Naive B cell (primary cell): ENCODE measurements around the gene HNMT. TPM values are rescaled to one million over a fixed set of nuclear protein-coding genes. Genes with fewer than 3 reads are reported as not detected.
"Not testable (repeated sequence)": the region's sequence is repeated elsewhere in the genome, so short reads cannot be mapped to it uniquely, and the experiment has no call there.

ENCODE experiments used
- ATAC-seq, 2 donors: fragments of 150-1000 bp; cut with Tn5 transposase; 2 replicates each; pipeline ENCODE4 v1.10.0; 2021; ENCODE audit warnings: low read depth in 2 of 2, mild to moderate bottlenecking in 2 of 2, moderate library complexity in 2 of 2
- DNase-seq: peaks from one replicate; pipeline ENCODE4 v3.0.0; 2022
- H3K27ac Mint-ChIP-seq, 6 donors: one replicate each; pipeline ENCODE4 v1.8.0; 2020 to 2022; ENCODE audit warnings: mild to moderate bottlenecking in 6 of 6, mixed read lengths in 6 of 6, moderate library complexity in 5 of 6, inconsistent platforms in 2 of 6
- H3K27me3 Mint-ChIP-seq, 3 donors: one replicate each; pipeline ENCODE4 v1.8.0; 2021 to 2022; ENCODE audit warnings: mixed read lengths in 3 of 3, mild to moderate bottlenecking in 1 of 3
- H3K36me3 Mint-ChIP-seq, 2 donors: one replicate each; pipeline ENCODE4 v1.8.0; 2020 to 2022; ENCODE audit warnings: mixed read lengths in 2 of 2, inconsistent platforms in 1 of 2, mild to moderate bottlenecking in 1 of 2
- H3K4me1 Mint-ChIP-seq, 3 donors: one replicate each; pipeline ENCODE4 v1.8.0; 2020 to 2022; ENCODE audit warnings: mixed read lengths in 3 of 3, inconsistent platforms in 1 of 3, mild to moderate bottlenecking in 1 of 3, moderate library complexity in 1 of 3
- H3K4me3 Mint-ChIP-seq, 8 donors: one replicate each; pipeline ENCODE4 v1.8.0; 2020 to 2022; ENCODE audit warnings: mild to moderate bottlenecking in 8 of 8, mixed read lengths in 8 of 8, moderate library complexity in 8 of 8, inconsistent platforms in 2 of 8
- H3K9me3 Mint-ChIP-seq, 7 donors: one replicate each; pipeline ENCODE4 v1.8.0; 2020 to 2022; ENCODE audit warnings: mixed read lengths in 7 of 7, mild to moderate bottlenecking in 5 of 7, inconsistent platforms in 2 of 7, moderate library complexity in 1 of 7
- polyA plus RNA-seq, 6 donors: library from polyadenylated mRNA; unstranded; fragments of 300-500 nt; fragmentation: Illumina TruSeq; gene quantifications; one replicate each; pipeline ENCODE4 v1.2.3, GENCODE V29; 2021; ENCODE audit warnings: low read depth in 6 of 6

Gene HNMT
- polyA plus RNA-seq, 6 donors from 2014 or later = 0.17 to 0.97 TPM; not detected in 4

- H3K9me3 Mint-ChIP-seq = peaks cover 0 to 4% (median 0%) of the 10 kb centered on the region in 7 donors
- ATAC-seq (no peak), DNase-seq (no peak)
- H3K4me3 Mint-ChIP-seq = no peak overlapping the region
- H3K36me3 Mint-ChIP-seq = no peaks in the 10 kb centered on the region
- H3K27ac Mint-ChIP-seq = peak overlapping the region in 1 of 6 donors; percentile 11
- H3K4me1 Mint-ChIP-seq = no peaks in the 10 kb centered on the region
- no peaks in the 10 kb centered on the region for H3K27me3 Mint-ChIP-seq
Observed at GRCh38 chr2:138032334-138032733, 68.1 kb downstream of the HNMT start.

GRCh38 chr2:138034536-138034935, 70.3 kb downstream of the HNMT start:
- ATAC-seq (no peak), DNase-seq (no peak)
- Mint-ChIP-seq H3K27ac (no peak overlapping the region), H3K4me1 (no peaks in the 10 kb centered on the region), H3K4me3 (no peak overlapping the region), H3K27me3 (no peaks in the 10 kb centered on the region), H3K9me3 (peaks cover 0 to 4% (median 0%) of the 10 kb centered on the region in 7 donors), H3K36me3 (no peaks in the 10 kb centered on the region)

- ATAC-seq = no peak
- no peaks in the 10 kb centered on the region for H3K36me3 Mint-ChIP-seq
Observed at GRCh38 chr2:138035608-138036217, 71.4 kb downstream of the HNMT start.

GRCh38 chr2:138036522-138036921, 72.2 kb downstream of the HNMT start:
- H3K27ac Mint-ChIP-seq = no peak overlapping the region
- H3K9me3 Mint-ChIP-seq = peaks cover 0 to 4% (median 0%) of the 10 kb centered on the region in 7 donors
- H3K27me3 Mint-ChIP-seq = peaks cover 0 to 4% (median 0%) of the 10 kb centered on the region in 3 donors
- H3K4me3 Mint-ChIP-seq = no peak overlapping the region
- DNase-seq (no peak), ATAC-seq (no peak)
- no peaks in the 10 kb centered on the region for H3K4me1 Mint-ChIP-seq
- no peaks in the 10 kb centered on the region for H3K36me3 Mint-ChIP-seq

More at GRCh38 chr2:138035608-138036217, 71.4 kb downstream of the HNMT start:
- peaks cover 0 to 4% (median 0%) of the 10 kb centered on the region in 7 donors for H3K9me3 Mint-ChIP-seq
- H3K4me1 Mint-ChIP-seq = no peaks in the 10 kb centered on the region
- H3K27ac Mint-ChIP-seq = no peak overlapping the region
- H3K27me3 Mint-ChIP-seq = no peaks in the 10 kb centered on the region
- no peak for DNase-seq
- H3K4me3 Mint-ChIP-seq = no peak overlapping the region

GRCh38 chr2:138037090-138037489, 72.8 kb downstream of the HNMT start:
- H3K4me1 Mint-ChIP-seq = no peaks in the 10 kb centered on the region
- DNase-seq (no peak), ATAC-seq (no peak)
- no peaks in the 10 kb centered on the region for H3K36me3 Mint-ChIP-seq
- H3K27me3 Mint-ChIP-seq = peaks cover 0 to 5% (median 0%) of the 10 kb centered on the region in 3 donors
- H3K27ac Mint-ChIP-seq = no peak overlapping the region
- H3K4me3 Mint-ChIP-seq = no peak overlapping the region
- peaks cover 0 to 4% (median 0%) of the 10 kb centered on the region in 7 donors for H3K9me3 Mint-ChIP-seq

GRCh38 chr2:138040616-138041015, 76.3 kb downstream of the HNMT start:
- ATAC-seq = no peak
- no peaks in the 10 kb centered on the region for H3K36me3 Mint-ChIP-seq
- H3K27ac Mint-ChIP-seq = no peak overlapping the region
- no peaks in the 10 kb centered on the region for H3K4me1 Mint-ChIP-seq
- H3K4me3 Mint-ChIP-seq = no peak overlapping the region
- H3K27me3 Mint-ChIP-seq = peaks cover 0 to 5% (median 0%) of the 10 kb centered on the region in 3 donors
- H3K9me3 Mint-ChIP-seq = peaks cover 0 to 16% (median 9%) of the 10 kb centered on the region in 7 donors
- DNase-seq = no peak

- peaks cover 0 to 16% (median 9%) of the 10 kb centered on the region in 7 donors for H3K9me3 Mint-ChIP-seq
- ATAC-seq = no peak
- no peaks in the 10 kb centered on the region for H3K36me3 Mint-ChIP-seq
- no peak for DNase-seq
- no peaks in the 10 kb centered on the region for H3K4me1 Mint-ChIP-seq
- no peak overlapping the region for H3K27ac Mint-ChIP-seq
- H3K27me3 Mint-ChIP-seq = peaks cover 0 to 5% (median 0%) of the 10 kb centered on the region in 3 donors
- H3K4me3 Mint-ChIP-seq = peak overlapping the region in 1 of 8 donors; percentile 11
Observed at GRCh38 chr2:138042311-138042710, 78.0 kb downstream of the HNMT start.

GRCh38 chr2:138043588-138043987, 79.3 kb downstream of the HNMT start:
- not testable (repeated sequence) for H3K27me3 Mint-ChIP-seq, H3K4me3 Mint-ChIP-seq, H3K36me3 Mint-ChIP-seq, H3K4me1 Mint-ChIP-seq, DNase-seq, H3K27ac Mint-ChIP-seq, ATAC-seq
- peaks cover 0 to 16% (median 9%) of the 10 kb centered on the region in 7 donors for H3K9me3 Mint-ChIP-seq

GRCh38 chr2:138058427-138058826, 94.2 kb downstream of the HNMT start:
- Mint-ChIP-seq H3K36me3 (no peaks in the 10 kb centered on the region), H3K4me3 (no peak overlapping the region), H3K27ac (no peak overlapping the region), H3K4me1 (no peaks in the 10 kb centered on the region), H3K27me3 (no peaks in the 10 kb centered on the region), H3K9me3 (peaks cover 0 to 3% (median 0%) of the 10 kb centered on the region in 7 donors)
- DNase-seq (no peak), ATAC-seq (no peak)

GRCh38 chr2:138059487-138060300, 95.4 kb downstream of the HNMT start:
- peaks cover 0 to 3% (median 0%) of the 10 kb centered on the region in 7 donors for H3K9me3 Mint-ChIP-seq
- H3K27ac Mint-ChIP-seq = no peak overlapping the region
- H3K4me1 Mint-ChIP-seq = no peaks in the 10 kb centered on the region
- DNase-seq (no peak), ATAC-seq (no peak)
- H3K36me3 Mint-ChIP-seq = no peaks in the 10 kb centered on the region
- H3K27me3 Mint-ChIP-seq = no peaks in the 10 kb centered on the region
- no peak overlapping the region for H3K4me3 Mint-ChIP-seq

GRCh38 chr2:138060301-138060635, 96.0 kb downstream of the HNMT start:
- DNase-seq (no peak), ATAC-seq (no peak)
- H3K9me3 Mint-ChIP-seq = peaks cover 0 to 3% (median 0%) of the 10 kb centered on the region in 7 donors
- H3K27me3 Mint-ChIP-seq = no peaks in the 10 kb centered on the region
- no peak overlapping the region for H3K27ac Mint-ChIP-seq
- H3K4me1 Mint-ChIP-seq = no peaks in the 10 kb centered on the region
- H3K4me3 Mint-ChIP-seq = no peak overlapping the region
- H3K36me3 Mint-ChIP-seq = no peaks in the 10 kb centered on the region

- H3K27me3 Mint-ChIP-seq = no peaks in the 10 kb centered on the region
- H3K27ac Mint-ChIP-seq = no peak overlapping the region
- H3K4me1 Mint-ChIP-seq = no peaks in the 10 kb centered on the region
- peaks cover 0 to 3% (median 0%) of the 10 kb centered on the region in 7 donors for H3K9me3 Mint-ChIP-seq
- no peak overlapping the region for H3K4me3 Mint-ChIP-seq
- DNase-seq = no peak
- no peak for ATAC-seq
- H3K36me3 Mint-ChIP-seq = no peaks in the 10 kb centered on the region
Observed at GRCh38 chr2:138061961-138062360, 97.7 kb downstream of the HNMT start.

- no peaks in the 10 kb centered on the region for H3K27me3 Mint-ChIP-seq
- H3K36me3 Mint-ChIP-seq = no peaks in the 10 kb centered on the region
- H3K4me1 Mint-ChIP-seq = no peaks in the 10 kb centered on the region
- no peak overlapping the region for H3K27ac Mint-ChIP-seq
- no peak for DNase-seq
- no peak for ATAC-seq
- no peaks in the 10 kb centered on the region for H3K9me3 Mint-ChIP-seq
- H3K4me3 Mint-ChIP-seq = no peak overlapping the region
Observed at GRCh38 chr2:138063181-138063580, 98.9 kb downstream of the HNMT start.
